Transverse colon (tissue), 4 donors: Measurements from ENCODE around the gene LEKR1.

Experiments
- CTCF ChIP-seq, 5 experiments: fragments of 200-600 bp in 3 of 5; fragments of 450-650 bp in 2 of 5; sonication (generic) in 3 of 5; IDR thresholded peaks; 1 replicate in 2 of 5; 2 replicates in 3 of 5; pipeline ENCODE4 v1.5.1; 2016 to 2017; ENCODE audit warnings: antibody characterized with exemption in 5 of 5, inconsistent platforms in 3 of 5, mild to moderate bottlenecking in 2 of 5, moderate library complexity in 1 of 5
- EP300 ChIP-seq: sonication (generic); formaldehyde crosslinking; IDR thresholded peaks from one replicate; pipeline ENCODE4 v1.6.1; 2017; ENCODE audit warnings: antibody characterized with exemption, low read depth
- POLR2A ChIP-seq: fragments of 450-650 bp; IDR thresholded peaks from one replicate; pipeline ENCODE4 v1.6.1; 2016; ENCODE audit warnings: antibody characterized with exemption, mild to moderate bottlenecking, moderate library complexity
- POLR2AphosphoS5 ChIP-seq, 3 donors: sonication (generic); formaldehyde crosslinking; IDR thresholded peaks; one replicate each; pipeline ENCODE4 v1.6.1; 2016; ENCODE audit warnings: antibody characterized with exemption in 3 of 3

- TF ChIP-seq POLR2A: no peak
- TF ChIP-seq EP300: no peak
- TF ChIP-seq CTCF (IDR thresholded peaks at IDR 0.05): no peak
- TF ChIP-seq POLR2AphosphoS5 (IDR thresholded peaks at IDR 0.05): no peak
Observed at GRCh38 chr3:156792536-156792935, 33.6 kb upstream of the LEKR1 start.
